Skeletal muscle tissue (tissue), 4 donors: Measurements from ENCODE around the gene OR52A1. TPM values are rescaled to one million over a fixed set of nuclear protein-coding genes. Genes with fewer than 3 reads are reported as not detected.

Experiments
- H3K27ac ChIP-seq: one replicate; pipeline ENCODE4 v1.7.0; 2013; ENCODE audit warnings: mild to moderate bottlenecking, low read depth, low read length, inconsistent platforms
- H3K27me3 ChIP-seq, 3 donors: one replicate each; pipeline ENCODE4 v1.7.0; 2013; ENCODE audit warnings: low read length in 3 of 3; ENCODE audit not compliant: control insufficient read depth in 3 of 3, insufficient read depth in 3 of 3
- H3K36me3 ChIP-seq, 3 donors: one replicate each; pipeline ENCODE4 v1.7.0; 2013; ENCODE audit warnings: low read length in 3 of 3; ENCODE audit not compliant: control insufficient read depth in 3 of 3, insufficient read depth in 3 of 3
- H3K4me1 ChIP-seq, 3 donors: one replicate each; pipeline ENCODE4 v1.7.0; 2013; ENCODE audit warnings: low read length in 3 of 3, mild to moderate bottlenecking in 3 of 3; ENCODE audit not compliant: control insufficient read depth in 3 of 3, insufficient read depth in 3 of 3
- H3K4me3 ChIP-seq, 3 donors: one replicate each; pipeline ENCODE4 v1.7.0; 2013; ENCODE audit warnings: low read length in 3 of 3
- H3K9ac ChIP-seq, 3 donors: one replicate each; pipeline ENCODE4 v1.7.0; 2013; ENCODE audit warnings: low read length in 3 of 3, mild to moderate bottlenecking in 3 of 3, moderate library complexity in 2 of 3, low read depth in 1 of 3
- H3K9me3 ChIP-seq, 3 donors: one replicate each; pipeline ENCODE4 v1.7.0; 2013; ENCODE audit warnings: low read length in 3 of 3; ENCODE audit not compliant: control insufficient read depth in 3 of 3
- total RNA-seq: library from RNA; depleted of rRNA; stranded (reverse); fragments of >200 nt; gene quantifications from one replicate; pipeline ENCODE4 v1.2.3, GENCODE V29; 2014
- donor health status: Osteomylitis.

OR52A1 gene
- total RNA-seq, 1 donor from 2014 or later: not detected

DNA sequence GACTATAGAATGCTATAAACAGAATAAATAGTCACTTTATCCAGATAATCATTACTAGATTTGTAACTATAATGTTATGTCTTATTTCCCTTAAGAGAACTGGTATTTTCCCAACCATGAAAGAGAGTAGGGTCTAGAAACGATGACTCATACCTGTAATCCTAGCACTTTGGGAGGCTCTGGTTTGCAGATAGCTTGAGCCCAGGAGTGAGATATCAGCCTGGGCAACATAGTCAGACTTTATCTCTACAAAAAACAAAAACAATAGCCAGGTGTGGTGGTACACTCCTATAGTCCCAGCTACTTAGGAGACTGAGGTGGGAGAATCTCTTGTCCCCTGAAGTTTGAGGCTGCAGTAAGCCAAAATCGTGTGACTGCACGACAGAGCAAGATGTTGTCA is 47.3 kb downstream of the OR52A1 start:
- Histone ChIP-seq H3K9me3 (no peaks in the 10 kb centered on the region), H3K27ac (no peak overlapping the region), H3K27me3 (no peaks in the 10 kb centered on the region), H3K4me1 (no peaks in the 10 kb centered on the region), H3K9ac (no peak overlapping the region), H3K4me3 (no peak overlapping the region), H3K36me3 (no peaks in the 10 kb centered on the region)

DNA sequence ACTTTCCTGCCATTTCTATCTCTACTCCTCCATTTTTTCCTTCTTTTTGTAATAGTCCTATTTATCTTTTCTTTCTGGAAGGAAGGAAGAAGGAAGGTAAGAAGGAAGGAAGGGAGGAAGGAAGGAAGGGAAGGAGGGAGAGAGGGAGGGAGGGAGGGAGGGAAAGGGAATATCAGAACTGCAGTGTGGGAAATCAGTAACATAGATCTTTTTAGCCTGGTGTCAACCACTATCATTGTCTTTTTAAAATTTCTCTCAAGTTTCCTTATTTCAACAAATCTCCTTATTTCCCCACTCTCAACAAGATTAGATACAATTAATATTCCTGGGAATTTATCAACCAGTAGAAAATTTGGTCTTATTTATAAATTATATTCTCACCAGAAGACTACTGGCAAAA is 51.5 kb downstream of the OR52A1 start:
- H3K9me3 ChIP-seq: no peaks in the 10 kb centered on the region

DNA sequence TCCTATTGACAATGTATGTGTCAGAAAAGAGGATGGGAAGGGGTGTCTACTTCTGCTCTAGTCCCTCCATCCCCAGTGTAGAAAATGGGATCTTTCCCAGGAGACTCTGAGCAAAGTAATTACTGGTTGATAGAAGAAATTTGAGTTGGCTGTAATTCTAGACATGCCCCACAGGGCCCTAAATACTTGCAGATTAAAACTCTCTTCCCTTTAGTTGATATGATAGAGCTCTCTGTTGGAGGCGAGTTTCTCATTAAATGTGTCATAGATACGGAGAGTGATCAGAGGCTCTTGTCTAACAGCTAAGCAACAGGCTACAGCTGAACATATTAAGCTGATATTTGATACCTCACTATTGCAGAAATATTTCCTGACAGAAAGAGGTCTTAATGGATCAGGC is 52.3 kb downstream of the OR52A1 start:
- Histone ChIP-seq H3K9me3 (no peaks in the 10 kb centered on the region), H3K27ac (no peak overlapping the region), H3K36me3 (no peaks in the 10 kb centered on the region), H3K9ac (no peak overlapping the region), H3K27me3 (no peaks in the 10 kb centered on the region), H3K4me3 (no peak overlapping the region), H3K4me1 (no peaks in the 10 kb centered on the region)

More for the DNA sequence above, 51.5 kb downstream of the OR52A1 start:
- Histone ChIP-seq H3K9ac (no peak overlapping the region), H3K4me3 (no peak overlapping the region), H3K27ac (no peak overlapping the region), H3K27me3 (no peaks in the 10 kb centered on the region), H3K36me3 (no peaks in the 10 kb centered on the region), H3K4me1 (no peaks in the 10 kb centered on the region)

DNA sequence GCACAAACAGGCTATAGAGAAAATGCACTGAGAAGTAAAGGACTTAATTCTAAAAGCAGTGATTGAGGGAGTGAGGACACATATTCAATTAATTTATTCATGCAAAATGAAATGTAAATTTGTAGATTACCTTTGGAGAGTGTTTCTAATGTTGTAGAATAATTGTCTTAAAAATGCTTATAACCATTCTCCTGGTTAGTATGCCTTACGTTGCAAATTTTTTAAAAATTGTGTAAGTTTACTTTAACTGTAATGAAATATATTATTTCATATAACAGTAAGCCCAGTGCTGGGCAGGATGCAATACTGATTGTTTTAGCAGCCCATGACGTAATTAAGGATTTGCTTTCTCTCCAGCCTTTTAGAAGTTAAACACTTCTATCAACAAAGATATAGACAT is 58.5 kb downstream of the OR52A1 start:
- H3K9ac ChIP-seq: no peak overlapping the region
- no peaks in the 10 kb centered on the region for H3K27me3 ChIP-seq
- H3K4me1 ChIP-seq: no peaks in the 10 kb centered on the region
- no peak overlapping the region for H3K27ac ChIP-seq
- no peaks in the 10 kb centered on the region for H3K9me3 ChIP-seq
- no peaks in the 10 kb centered on the region for H3K36me3 ChIP-seq
- no peak overlapping the region for H3K4me3 ChIP-seq

Other genes with a start within 250 kb of the OR52A1 start
- gene OR51G2, start 235.4 kb downstream of the OR52A1 start, total RNA-seq: not detected
- not detected for gene OR51G1, start 230.4 kb downstream of the OR52A1 start, total RNA-seq
- gene OR51A4, start 207.2 kb downstream of the OR52A1 start, total RNA-seq: not detected
- gene OR51A2, start 199.0 kb downstream of the OR52A1 start, total RNA-seq: not detected
- gene OR51L1, start 159.9 kb downstream of the OR52A1 start, total RNA-seq: not detected
- not detected for gene OR52J3, start 108.2 kb downstream of the OR52A1 start, total RNA-seq
- gene OR52E2, start 95.1 kb downstream of the OR52A1 start, total RNA-seq: not detected
- gene OR52E1, start 85.2 kb downstream of the OR52A1 start, total RNA-seq: not detected
- gene OR52A5, start 16.4 kb downstream of the OR52A1 start, total RNA-seq: not detected
- not detected for gene OR51V1, start 45.9 kb upstream of the OR52A1 start, total RNA-seq
- gene HBB, start 72.3 kb upstream of the OR52A1 start, total RNA-seq: 3,814 TPM
- not detected for gene HBD, start 79.7 kb upstream of the OR52A1 start, total RNA-seq
- gene HBG1, start 95.1 kb upstream of the OR52A1 start, total RNA-seq: 24.5 TPM
- gene HBG2, start 100.0 kb upstream of the OR52A1 start, total RNA-seq: 17,934 TPM
- 84.0 TPM for gene HBE1, start 115.2 kb upstream of the OR52A1 start, total RNA-seq
- 0.52 TPM for gene OR51B4, start 147.2 kb upstream of the OR52A1 start, total RNA-seq
- gene OR51B2, start 169.5 kb upstream of the OR52A1 start, total RNA-seq: not detected
- gene OR51B5, start 188.8 kb upstream of the OR52A1 start, total RNA-seq: 0.52 TPM
- not detected for gene OR51B6, start 196.8 kb upstream of the OR52A1 start, total RNA-seq
- not detected for gene OR51M1, start 229.1 kb upstream of the OR52A1 start, total RNA-seq